Glomerular endothelial cell (primary cell): ENCODE measurements around the gene SYNE2. TPM values are rescaled to one million over a fixed set of nuclear protein-coding genes. Genes with fewer than 3 reads are reported as not detected.

ENCODE experiments used
- DNase-seq: peaks from one replicate; pipeline ENCODE4 v3.0.0-alpha.2; 2011; ENCODE audit warnings: low read depth, low spot score; ENCODE audit errors: extremely low read depth
- total RNA-seq: library from RNA; depleted of rRNA; stranded (reverse); fragments of >200 nt; gene quantifications from 2 replicates; pipeline ENCODE4 v1.2.3, GENCODE V29; 2015

SYNE2 gene
- total RNA-seq, 1 donor from 2014 or later: 35.6 TPM

- DNase-seq: no peak
Observed at GRCh38 chr14:64235652-64236640, 383.1 kb downstream of the SYNE2 start.

GRCh38 chr14:64238049-64238448, 385.2 kb downstream of the SYNE2 start:
- no peak for DNase-seq

GRCh38 chr14:64238631-64239030, 385.8 kb downstream of the SYNE2 start:
- DNase-seq: no peak

GRCh38 chr14:64244279-64244678, 391.5 kb downstream of the SYNE2 start:
- no peak for DNase-seq

- DNase-seq: no peak
Observed at GRCh38 chr14:64245491-64245890, 392.7 kb downstream of the SYNE2 start.

GRCh38 chr14:64246688-64247087, 393.9 kb downstream of the SYNE2 start:
- no peak for DNase-seq

GRCh38 chr14:64247195-64247594, 394.4 kb downstream of the SYNE2 start:
- DNase-seq: no peak

- DNase-seq: no peak
Observed at GRCh38 chr14:64248689-64249088, 395.9 kb downstream of the SYNE2 start.

GRCh38 chr14:64249363-64249762, 396.6 kb downstream of the SYNE2 start:
- no peak for DNase-seq

GRCh38 chr14:64253672-64254071, 400.9 kb downstream of the SYNE2 start:
- DNase-seq: peak; percentile 39

GRCh38 chr14:64255756-64256155, 403.0 kb downstream of the SYNE2 start:
- DNase-seq: no peak

- DNase-seq: no peak
Observed at GRCh38 chr14:64260418-64260817, 407.6 kb downstream of the SYNE2 start.

- DNase-seq: no peak
Observed at GRCh38 chr14:64265222-64265621, 412.4 kb downstream of the SYNE2 start.

- no peak for DNase-seq
Observed at GRCh38 chr14:64266239-64266638, 413.4 kb downstream of the SYNE2 start.

- no peak for DNase-seq
Observed at GRCh38 chr14:64272019-64272418, 419.2 kb downstream of the SYNE2 start.

Other genes starting within 250 kb of the SYNE2 start
- gene WDR89, start 211.1 kb upstream of the SYNE2 start, total RNA-seq: 7.1 and 9.0 TPM in 2 replicates
- 10.3 and 13.2 TPM in 2 replicates for gene SGPP1, start 124.9 kb upstream of the SYNE2 start, total RNA-seq